Measurements from ENCODE around the gene PLEKHG4B. TPM values are rescaled to one million over a fixed set of nuclear protein-coding genes. Genes with fewer than 3 reads are reported as not detected.

The PLEKHG4B gene
- total and polyA plus RNA-seq, 2 of the 4 experiments (the other 2 are of a cell fraction): 1.1 TPM

DNA sequence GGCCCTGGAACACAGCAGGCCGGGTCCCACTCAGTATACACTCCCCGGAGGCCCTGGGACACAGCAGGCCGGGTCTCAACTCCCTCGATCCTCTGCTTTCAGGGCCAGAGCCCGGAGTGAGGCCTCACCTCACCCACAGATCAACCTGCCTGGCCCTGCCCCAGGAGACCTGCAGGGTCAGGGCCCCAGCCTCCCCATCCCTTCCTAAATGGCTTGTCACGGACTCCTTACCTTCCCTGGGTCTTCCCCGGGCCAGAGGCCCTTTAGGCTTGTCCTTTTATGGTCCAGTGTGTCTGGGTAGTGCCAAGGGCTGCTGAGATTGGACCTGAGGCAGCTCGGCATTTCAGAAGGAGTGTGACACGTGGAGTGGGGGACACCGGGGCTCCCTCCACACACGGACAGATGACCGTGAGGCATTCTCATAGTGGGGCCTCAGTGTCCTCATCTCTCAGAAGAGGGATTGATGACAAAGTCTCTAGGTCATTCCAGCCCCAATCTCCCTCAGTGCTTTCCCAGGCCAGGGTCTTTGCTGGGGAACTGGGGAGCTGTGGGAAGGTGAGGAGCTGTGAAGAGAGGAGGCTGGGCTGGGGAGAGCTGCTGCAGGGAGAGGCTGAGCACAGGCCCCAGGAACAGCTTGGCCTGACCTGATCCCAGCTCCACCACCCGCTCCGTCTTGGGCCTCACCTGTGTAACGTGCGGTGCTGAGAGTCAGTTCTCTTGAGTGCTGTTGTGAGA is 18.0 kb upstream of the PLEKHG4B start:
- Histone ChIP-seq H4K20me1 (ENCODE audit: insufficient read depth, low read length) (no peaks in the 10 kb centered on the region), H2AK9ac (replicated peaks; ENCODE audit: low read depth, low read length, poor library complexity) (no peak overlapping the region), H2AFZ (replicated peaks; ENCODE audit: low read length, poor library complexity) (no peak overlapping the region), H3K23ac (ENCODE audit: low read depth, low read length) (no peak overlapping the region), H3K4ac (ENCODE audit: low read depth, low read length) (no peak overlapping the region), H2BK120ac (ENCODE audit: low read depth, low read length) (no peak overlapping the region), H3K9me1 (ENCODE audit: insufficient read depth, low read length) (no peaks in the 10 kb centered on the region), H3K4me2 (ENCODE audit: low read depth, low read length) (no peak overlapping the region), H2BK20ac (ENCODE audit: low read depth, low read length) (no peak overlapping the region), H4K8ac (ENCODE audit: low read depth in 2 of 2, low read length in 2 of 2) (no peak overlapping the region), H3K4me3 (ENCODE audit: insufficient read depth, low read depth, low read length) (no peak overlapping the region), H3K36me3 (ENCODE audit: control insufficient read depth, insufficient read depth, low read length) (no peaks in the 10 kb centered on the region), H3K18ac (ENCODE audit: low read depth, low read length) (no peak overlapping the region), H3K9ac (ENCODE audit: low read depth, low read length) (no peak overlapping the region), H2BK5ac (ENCODE audit: low read depth, low read length, poor library complexity, severe bottlenecking) (no peak overlapping the region), H4K5ac (ENCODE audit: low read depth, low read length) (no peak overlapping the region), H3K79me1 (ENCODE audit: low read depth in 1 of 2, low read length in 2 of 2) (no peaks in the 10 kb centered on the region), H3K27ac (ENCODE audit: insufficient read depth, low read length) (no peak overlapping the region), H3K14ac (replicated peaks; ENCODE audit: low read depth, low read length) (no peak overlapping the region), H3K4me1 (ENCODE audit: control insufficient read depth, insufficient read depth, low read length) (no peaks in the 10 kb centered on the region), H3K56ac (ENCODE audit: extremely low read depth, insufficient read depth, low read length) (no peak overlapping the region), H2BK15ac (ENCODE audit: low read depth, low read length) (no peak overlapping the region), H2AK5ac (ENCODE audit: low read depth, low read length) (no peak overlapping the region), H4K91ac (ENCODE audit: insufficient read depth, low read depth, low read length) (no peak overlapping the region), H3K27me3 (ENCODE audit: control insufficient read depth, insufficient read depth, low read length) (peaks cover 47% of the 10 kb centered on the region), H3K9me3 (ENCODE audit: control insufficient read depth, insufficient read depth, low read length) (no peaks in the 10 kb centered on the region)
- BruUV-seq (replicated peaks): no TSS peak
- WGBS, 2 experiments (ENCODE audit: extremely low coverage in 2 of 2, insufficient read length in 1 of 2): 60% methylated on average over 1 of the region's 16 CpGs; no CpG with 5 or more reads in 1 of the 2 experiments
- in situ Hi-C loops (cut with MboI; ENCODE audit: low sequenced_read_pairs) (no loop called here), dilution Hi-C loops (cut with HindIII; ENCODE audit: low sequenced_read_pairs, unreplicated experiment) (no loop called here), intact Hi-C loops (cut with micrococcal nuclease) (no loop called here)
- ATAC-seq (ENCODE audit: low read depth) (no peak), DNase-seq (no peak)
- TF ChIP-seq, protein P1, sequence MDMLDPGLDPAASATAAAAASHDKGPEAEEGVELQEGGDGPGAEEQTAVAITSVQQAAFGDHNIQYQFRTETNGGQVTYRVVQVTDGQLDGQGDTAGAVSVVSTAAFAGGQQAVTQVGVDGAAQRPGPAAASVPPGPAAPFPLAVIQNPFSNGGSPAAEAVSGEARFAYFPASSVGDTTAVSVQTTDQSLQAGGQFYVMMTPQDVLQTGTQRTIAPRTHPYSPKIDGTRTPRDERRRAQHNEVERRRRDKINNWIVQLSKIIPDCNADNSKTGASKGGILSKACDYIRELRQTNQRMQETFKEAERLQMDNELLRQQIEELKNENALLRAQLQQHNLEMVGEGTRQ (IDR thresholded peaks at IDR 0.05; ENCODE audit: low read depth, low read length): no peak
- TF ChIP-seq, protein P2, sequence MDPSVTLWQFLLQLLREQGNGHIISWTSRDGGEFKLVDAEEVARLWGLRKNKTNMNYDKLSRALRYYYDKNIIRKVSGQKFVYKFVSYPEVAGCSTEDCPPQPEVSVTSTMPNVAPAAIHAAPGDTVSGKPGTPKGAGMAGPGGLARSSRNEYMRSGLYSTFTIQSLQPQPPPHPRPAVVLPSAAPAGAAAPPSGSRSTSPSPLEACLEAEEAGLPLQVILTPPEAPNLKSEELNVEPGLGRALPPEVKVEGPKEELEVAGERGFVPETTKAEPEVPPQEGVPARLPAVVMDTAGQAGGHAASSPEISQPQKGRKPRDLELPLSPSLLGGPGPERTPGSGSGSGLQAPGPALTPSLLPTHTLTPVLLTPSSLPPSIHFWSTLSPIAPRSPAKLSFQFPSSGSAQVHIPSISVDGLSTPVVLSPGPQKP (IDR thresholded peaks at IDR 0.05; ENCODE audit: borderline replicate concordance, low read depth, low read length): no peak
- TF ChIP-seq MAFK (IDR thresholded peaks at IDR 0.05; ENCODE audit: low read depth, low read length) (no peak), BHLHE40 (IDR thresholded peaks at IDR 0.05; ENCODE audit: low read depth, low read length) (no peak), MXI1 (IDR thresholded peaks at IDR 0.05; ENCODE audit: borderline replicate concordance, low read depth, low read length) (no peak), CHD1 (IDR thresholded peaks at IDR 0.05; ENCODE audit: low read depth, low read length) (no peak), MAZ (IDR thresholded peaks at IDR 0.05; ENCODE audit: borderline replicate concordance, low read depth, low read length) (no peak), POLR2A (IDR thresholded peaks at IDR 0.05; ENCODE audit: low read depth, low read length) (no peak), RAD21 (IDR thresholded peaks at IDR 0.05; ENCODE audit: low read length) (no peak), RFX5 (IDR thresholded peaks at IDR 0.05; ENCODE audit: low read depth, low read length) (no peak), NFE2L2 (IDR thresholded peaks at IDR 0.05; ENCODE audit: low read depth, low read length) (no peak), SMC3 (IDR thresholded peaks at IDR 0.05; ENCODE audit: low read depth, low read length) (no peak), RCOR1 (IDR thresholded peaks at IDR 0.05; ENCODE audit: insufficient replicate concordance, low read length) (no peak), FOS (IDR thresholded peaks at IDR 0.05; ENCODE audit: low read depth, low read length) (no peak), CEBPB (IDR thresholded peaks at IDR 0.05; ENCODE audit: low read depth, low read length) (no peak)
- TF ChIP-seq, protein P3, sequence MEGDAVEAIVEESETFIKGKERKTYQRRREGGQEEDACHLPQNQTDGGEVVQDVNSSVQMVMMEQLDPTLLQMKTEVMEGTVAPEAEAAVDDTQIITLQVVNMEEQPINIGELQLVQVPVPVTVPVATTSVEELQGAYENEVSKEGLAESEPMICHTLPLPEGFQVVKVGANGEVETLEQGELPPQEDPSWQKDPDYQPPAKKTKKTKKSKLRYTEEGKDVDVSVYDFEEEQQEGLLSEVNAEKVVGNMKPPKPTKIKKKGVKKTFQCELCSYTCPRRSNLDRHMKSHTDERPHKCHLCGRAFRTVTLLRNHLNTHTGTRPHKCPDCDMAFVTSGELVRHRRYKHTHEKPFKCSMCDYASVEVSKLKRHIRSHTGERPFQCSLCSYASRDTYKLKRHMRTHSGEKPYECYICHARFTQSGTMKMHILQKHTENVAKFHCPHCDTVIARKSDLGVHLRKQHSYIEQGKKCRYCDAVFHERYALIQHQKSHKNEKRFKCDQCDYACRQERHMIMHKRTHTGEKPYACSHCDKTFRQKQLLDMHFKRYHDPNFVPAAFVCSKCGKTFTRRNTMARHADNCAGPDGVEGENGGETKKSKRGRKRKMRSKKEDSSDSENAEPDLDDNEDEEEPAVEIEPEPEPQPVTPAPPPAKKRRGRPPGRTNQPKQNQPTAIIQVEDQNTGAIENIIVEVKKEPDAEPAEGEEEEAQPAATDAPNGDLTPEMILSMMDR (conservative IDR thresholded peaks at IDR 0.05; ENCODE audit: low read depth, low read length): no peak
- CTCF ChIA-PET: no interaction called here
- POLR2A ChIA-PET (ENCODE audit: unreplicated experiment): no interaction called here

Measured in IMR-90 (cell line).